Ectodermal cell (in vitro differentiated cells): Measurements from ENCODE around the gene CPNE8.

Source experiments
- H3K27ac ChIP-seq: 2 replicates; pipeline ENCODE4 v1.7.0; 2013; ENCODE audit warnings: mild to moderate bottlenecking, low read depth, low read length; ENCODE audit not compliant: insufficient read depth, poor library complexity, severe bottlenecking
- H3K27me3 ChIP-seq: 2 replicates; pipeline ENCODE4 v1.7.0; 2013; ENCODE audit warnings: mild to moderate bottlenecking, low read length; ENCODE audit not compliant: insufficient read depth, control insufficient read depth, poor library complexity, severe bottlenecking
- H3K36me3 ChIP-seq: one replicate; pipeline ENCODE4 v1.7.0; 2013; ENCODE audit warnings: low read length; ENCODE audit not compliant: control insufficient read depth, insufficient read depth
- H3K4me1 ChIP-seq: one replicate; pipeline ENCODE4 v1.7.0; 2013; ENCODE audit warnings: low read length; ENCODE audit not compliant: control insufficient read depth, insufficient read depth
- H3K4me3 ChIP-seq: 2 replicates; pipeline ENCODE4 v1.7.0; 2013; ENCODE audit warnings: low read depth, low read length, control low read depth; ENCODE audit not compliant: insufficient read depth
- H3K9me3 ChIP-seq: 2 replicates; pipeline ENCODE4 v1.7.0; 2013; ENCODE audit warnings: mild to moderate bottlenecking, low read length, moderate library complexity; ENCODE audit not compliant: control insufficient read depth
- WGBS, 2 experiments: methylation state at CpG; one replicate each; pipeline ENCODE4 v1.1.7; 2013; ENCODE audit warnings: missing lambda C conversion rate in 2 of 2; 5-methylcytosine and 5-hydroxymethylcytosine counted together

The CPNE8 gene

DNA sequence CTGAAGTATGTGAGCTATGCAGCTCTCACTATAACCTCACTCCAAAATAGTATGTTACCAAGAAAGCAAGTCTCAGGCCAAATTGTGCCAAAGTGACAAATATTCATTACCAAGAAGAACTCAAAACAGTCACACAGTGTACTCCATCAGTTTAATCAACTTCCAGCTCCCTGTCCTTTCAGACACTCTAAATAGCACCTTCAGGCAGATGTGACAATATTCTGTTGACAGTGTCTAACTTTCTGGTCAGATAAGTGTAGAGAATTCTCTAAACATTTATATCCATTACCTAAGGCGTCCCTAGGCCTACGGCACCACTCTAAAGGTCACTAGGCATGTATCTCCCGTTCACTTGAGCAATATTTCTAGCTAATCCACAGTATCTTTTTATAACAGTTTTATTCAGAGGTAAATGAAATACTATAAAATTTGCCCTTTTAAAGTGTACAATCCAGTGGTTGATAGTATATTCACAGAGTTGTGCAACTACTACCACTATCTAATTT lies 21.7 kb downstream of the CPNE8 start:
- no peak overlapping the region for H3K27ac ChIP-seq
- WGBS, 2 experiments: 83 to 97% methylated on average over 1 to 3 of the region's 3 CpGs
- no peaks in the 10 kb centered on the region for H3K36me3 ChIP-seq
- H3K4me3 ChIP-seq: no peak overlapping the region
- H3K27me3 ChIP-seq: no peaks in the 10 kb centered on the region
- no peaks in the 10 kb centered on the region for H3K4me1 ChIP-seq
- no peaks in the 10 kb centered on the region for H3K9me3 ChIP-seq

DNA sequence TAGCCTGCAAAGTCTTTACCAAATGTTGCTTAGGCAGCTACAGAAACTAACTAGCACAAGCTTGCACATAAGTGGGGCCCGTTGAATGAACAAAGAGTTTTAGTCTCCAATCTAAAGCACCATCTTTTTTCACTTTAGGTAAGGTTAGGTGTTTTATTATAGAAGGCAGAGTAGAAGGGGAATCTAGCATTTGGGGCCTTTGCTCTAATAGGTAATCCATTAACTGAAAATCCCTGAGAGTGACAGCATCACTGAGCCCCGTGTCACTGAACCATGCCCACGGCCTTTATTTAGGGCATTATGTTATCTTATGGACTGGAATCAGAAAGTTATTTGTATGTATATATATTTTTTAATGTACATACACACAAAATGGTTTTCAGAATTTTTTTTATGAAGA lies 25.1 kb downstream of the CPNE8 start:
- no peak overlapping the region for H3K27ac ChIP-seq
- H3K9me3 ChIP-seq: no peaks in the 10 kb centered on the region
- no peaks in the 10 kb centered on the region for H3K36me3 ChIP-seq
- no peaks in the 10 kb centered on the region for H3K4me1 ChIP-seq
- H3K4me3 ChIP-seq: no peak overlapping the region
- 92 to 100% methylated on average over 2 to 3 of the region's 3 CpGs for WGBS, 2 experiments
- no peaks in the 10 kb centered on the region for H3K27me3 ChIP-seq

DNA sequence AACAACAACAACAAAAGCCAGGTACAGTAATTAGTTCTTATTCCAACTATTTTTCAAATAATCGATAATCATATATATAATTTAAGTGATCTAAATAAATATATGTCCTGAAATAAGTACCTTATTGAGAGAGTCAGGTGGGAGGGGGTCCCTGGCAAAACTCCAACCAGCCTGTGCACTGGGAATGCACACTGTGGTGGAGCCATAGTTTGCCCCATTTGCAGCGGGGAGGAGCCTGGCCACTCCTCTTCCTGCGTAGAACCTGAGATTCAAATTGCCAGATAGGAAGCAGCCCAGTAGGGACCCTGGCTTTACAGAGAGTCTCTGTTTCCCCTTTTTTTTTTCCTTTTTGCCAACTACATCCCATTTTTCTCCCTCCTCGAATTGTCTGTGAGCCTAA lies 26.4 kb downstream of the CPNE8 start:
- no peaks in the 10 kb centered on the region for H3K36me3 ChIP-seq
- no peaks in the 10 kb centered on the region for H3K9me3 ChIP-seq
- 90 to 95% methylated on average over 3 of the region's 4 CpGs for WGBS, 2 experiments
- H3K27me3 ChIP-seq: no peaks in the 10 kb centered on the region
- H3K4me3 ChIP-seq: no peak overlapping the region
- no peaks in the 10 kb centered on the region for H3K4me1 ChIP-seq
- H3K27ac ChIP-seq: no peak overlapping the region

- no peak overlapping the region for H3K4me3 ChIP-seq
- WGBS, 2 experiments: 89 to 100% methylated on average over 1 of the region's 2 CpGs
- no peaks in the 10 kb centered on the region for H3K27me3 ChIP-seq
- H3K4me1 ChIP-seq: no peaks in the 10 kb centered on the region
- H3K27ac ChIP-seq: no peak overlapping the region
- no peaks in the 10 kb centered on the region for H3K9me3 ChIP-seq
- no peaks in the 10 kb centered on the region for H3K36me3 ChIP-seq
Measured at GRCh38 chr12:38878333-38878705, 27.1 kb downstream of the CPNE8 start.

GRCh38 chr12:38875586-38876228 lies 29.7 kb downstream of the CPNE8 start:
- H3K36me3 ChIP-seq: no peaks in the 10 kb centered on the region
- H3K9me3 ChIP-seq: no peaks in the 10 kb centered on the region
- H3K4me3 ChIP-seq: no peak overlapping the region
- H3K27me3 ChIP-seq: no peaks in the 10 kb centered on the region
- H3K27ac ChIP-seq: no peak overlapping the region
- WGBS, 2 experiments: 80 to 90% methylated on average over 2 of the region's 3 CpGs
- no peaks in the 10 kb centered on the region for H3K4me1 ChIP-seq

DNA sequence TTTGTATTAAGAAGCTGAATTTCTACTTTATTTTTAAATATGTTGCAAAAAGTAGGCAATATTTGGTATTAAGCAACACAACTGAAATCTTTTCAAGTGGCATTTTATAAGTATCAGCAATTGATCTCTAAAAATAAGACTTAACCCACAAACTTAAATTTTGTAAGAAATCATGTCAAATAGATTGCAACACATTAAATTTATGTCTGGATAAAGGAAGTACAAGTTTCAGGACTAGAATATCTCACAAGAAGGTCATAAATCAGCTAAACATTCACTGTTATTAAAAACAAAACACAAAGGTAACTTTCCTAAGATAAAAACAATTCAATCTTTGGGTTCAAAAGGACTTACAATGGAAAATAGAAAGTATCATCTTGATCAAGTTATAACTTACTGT lies 32.8 kb downstream of the CPNE8 start:
- H3K4me1 ChIP-seq: no peaks in the 10 kb centered on the region
- no peak overlapping the region for H3K4me3 ChIP-seq
- no peaks in the 10 kb centered on the region for H3K9me3 ChIP-seq
- H3K36me3 ChIP-seq: no peaks in the 10 kb centered on the region
- H3K27me3 ChIP-seq: no peaks in the 10 kb centered on the region
- H3K27ac ChIP-seq: no peak overlapping the region

DNA sequence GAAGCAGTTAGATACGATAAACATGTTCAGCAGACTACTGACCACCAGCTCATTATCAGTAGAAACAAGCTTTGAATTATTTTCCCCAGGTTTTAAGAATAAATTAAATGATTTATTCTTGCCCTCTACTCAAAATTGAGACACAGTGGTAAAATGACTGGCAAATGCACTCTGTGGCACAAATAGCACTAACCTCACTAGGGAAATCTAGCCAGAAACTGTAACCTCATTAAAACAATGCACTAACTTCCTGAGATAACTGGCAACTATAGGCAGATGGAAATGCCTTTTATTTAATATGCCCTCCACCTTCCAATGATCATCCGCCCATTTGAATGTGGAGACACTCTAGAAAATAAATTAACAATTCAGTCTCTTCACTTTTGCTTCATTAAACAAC lies 33.2 kb downstream of the CPNE8 start:
- Histone ChIP-seq H3K36me3 (no peaks in the 10 kb centered on the region), H3K4me1 (no peaks in the 10 kb centered on the region), H3K4me3 (no peak overlapping the region), H3K9me3 (no peaks in the 10 kb centered on the region), H3K27me3 (no peaks in the 10 kb centered on the region), H3K27ac (no peak overlapping the region)
- 96 to 100% methylated on average over 2 of the region's 2 CpGs for WGBS, 2 experiments

GRCh38 chr12:38869036-38869435 lies 36.4 kb downstream of the CPNE8 start:
- Histone ChIP-seq H3K4me3 (no peak overlapping the region), H3K27ac (no peak overlapping the region), H3K4me1 (no peaks in the 10 kb centered on the region), H3K36me3 (no peaks in the 10 kb centered on the region), H3K27me3 (no peaks in the 10 kb centered on the region), H3K9me3 (no peaks in the 10 kb centered on the region)

DNA sequence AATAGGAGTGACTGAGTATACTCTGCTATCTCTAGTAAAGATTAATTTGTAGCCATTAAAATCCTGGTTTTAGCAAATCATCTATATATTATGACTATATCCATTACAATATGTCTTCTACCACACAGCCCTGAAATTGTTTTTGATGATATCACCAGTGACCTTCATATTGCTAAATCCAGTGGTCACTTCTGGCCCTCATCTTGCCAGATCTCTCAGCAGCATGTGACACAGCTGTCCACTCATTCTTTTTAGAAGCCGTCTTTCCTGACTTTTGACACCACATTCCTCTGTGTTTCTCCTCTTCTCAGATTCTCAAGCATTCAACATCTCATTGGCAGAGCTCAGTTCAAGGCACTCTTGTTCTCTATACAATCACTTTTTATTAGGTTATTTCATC lies 54.9 kb downstream of the CPNE8 start:
- Histone ChIP-seq H3K4me1 (no peaks in the 10 kb centered on the region), H3K36me3 (no peaks in the 10 kb centered on the region), H3K9me3 (no peaks in the 10 kb centered on the region), H3K27me3 (no peaks in the 10 kb centered on the region), H3K4me3 (no peak overlapping the region), H3K27ac (no peak overlapping the region)
- 86 to 94% methylated on average over 1 of the region's 1 CpG for WGBS, 2 experiments

DNA sequence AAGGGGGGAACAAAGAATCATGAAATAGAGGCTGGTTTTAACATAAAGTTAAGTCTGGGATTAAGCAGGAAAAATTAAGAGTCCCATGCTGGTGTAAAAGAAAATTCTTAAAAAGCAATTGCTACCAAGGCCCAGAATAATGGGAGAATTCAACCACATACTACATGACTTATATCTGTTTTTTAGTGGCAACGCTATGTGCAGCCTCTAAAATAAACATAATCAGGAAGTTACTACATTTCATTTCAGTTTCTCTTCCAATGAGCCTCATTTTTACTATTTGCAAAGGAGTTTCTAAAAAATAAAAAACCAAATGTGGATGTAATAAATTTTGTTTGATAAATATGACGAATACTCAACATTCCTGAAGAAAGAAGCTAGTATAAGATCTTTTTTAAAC lies 58.1 kb downstream of the CPNE8 start:
- WGBS, 2 experiments: 94 to 100% methylated on average over 1 to 2 of the region's 2 CpGs
- H3K4me1 ChIP-seq: no peaks in the 10 kb centered on the region
- no peak overlapping the region for H3K4me3 ChIP-seq
- H3K36me3 ChIP-seq: no peaks in the 10 kb centered on the region
- no peak overlapping the region for H3K27ac ChIP-seq
- H3K9me3 ChIP-seq: no peaks in the 10 kb centered on the region
- H3K27me3 ChIP-seq: no peaks in the 10 kb centered on the region

- Histone ChIP-seq H3K4me3 (no peak overlapping the region), H3K27ac (no peak overlapping the region), H3K36me3 (no peaks in the 10 kb centered on the region), H3K4me1 (no peaks in the 10 kb centered on the region), H3K27me3 (no peaks in the 10 kb centered on the region), H3K9me3 (no peaks in the 10 kb centered on the region)
- 90 to 100% methylated on average over 1 to 2 of the region's 4 CpGs for WGBS, 2 experiments
Measured at GRCh38 chr12:38844267-38844666, 61.1 kb downstream of the CPNE8 start.
